Muscle of back (tissue), 13 donors: ENCODE results near the gene MRPL18. TPM values are rescaled to one million over a fixed set of nuclear protein-coding genes. Genes with fewer than 3 reads are reported as not detected.
"Not testable (repeated sequence)": the region's sequence is repeated elsewhere in the genome, so short reads cannot be mapped to it uniquely, and the experiment has no call there.

Experiments
- DNase-seq, 3 donors: peaks; one replicate each; pipeline versions ENCODE4 v3.0.0 to v3.0.0-alpha.2; 2013
- long read RNA-seq, 9 donors: transcript quantifications; one replicate each; lab custom pipeline, GENCODE V29; 2026
- polyA plus RNA-seq, 10 donors: library from polyadenylated mRNA; unstranded; fragments of 120-200 nt; gene quantifications; one replicate each; pipeline ENCODE4 v1.2.1, GENCODE V29; 2013; ENCODE audit not compliant: insufficient read length in 10 of 10

MRPL18 gene
- polyA plus RNA-seq = 10 to 100 TPM; 59.0 to 76.1 (median 68.8) TPM
- long read RNA-seq, donor 1, transcript MRPL18-201 (4 exons, 978 nt) = major isoform, 23 of 51 reads
- long read RNA-seq, donor 1, partial matches to known transcripts = 5 of 51 reads
- long read RNA-seq, donor 1, other reads (novel, unspliced or antisense) = 21 of 51 reads
- long read RNA-seq, donor 2, transcript MRPL18-201 (4 exons, 978 nt) = major isoform, 35 of 45 reads
- long read RNA-seq, donor 2, partial matches to known transcripts = 0 of 45 reads
- long read RNA-seq, donor 2, other reads (novel, unspliced or antisense) = 9 of 45 reads
- long read RNA-seq, donor 3 = 0 reads
- long read RNA-seq, donor 4, transcript MRPL18-201 (4 exons, 978 nt) = major isoform, 20 of 41 reads
- long read RNA-seq, donor 4, partial matches to known transcripts = 8 of 41 reads
- long read RNA-seq, donor 4, other reads (novel, unspliced or antisense) = 11 of 41 reads
- long read RNA-seq, donor 5, transcript MRPL18-201 (4 exons, 978 nt) = major isoform, 34 of 49 reads
- long read RNA-seq, donor 5, partial matches to known transcripts = 0 of 49 reads
- long read RNA-seq, donor 5, other reads (novel, unspliced or antisense) = 13 of 49 reads
- long read RNA-seq, donor 6, transcript MRPL18-201 (4 exons, 978 nt) = major isoform, 35 of 62 reads
- long read RNA-seq, donor 6, partial matches to known transcripts = 12 of 62 reads
- long read RNA-seq, donor 6, other reads (novel, unspliced or antisense) = 14 of 62 reads
- long read RNA-seq, donor 7, transcript MRPL18-201 (4 exons, 978 nt) = major isoform, 14 of 26 reads
- long read RNA-seq, donor 7, partial matches to known transcripts = 5 of 26 reads
- long read RNA-seq, donor 7, other reads (novel, unspliced or antisense) = 6 of 26 reads
- long read RNA-seq, donor 8, transcript MRPL18-201 (4 exons, 978 nt) = major isoform, 24 of 30 reads
- long read RNA-seq, donor 8, partial matches to known transcripts = 0 of 30 reads
- long read RNA-seq, donor 8, other reads (novel, unspliced or antisense) = 6 of 30 reads
- long read RNA-seq, donor 9, partial matches to known transcripts = 0 of 2 reads
- long read RNA-seq, donor 9, other reads (novel, unspliced or antisense) = 0 of 2 reads

DNA sequence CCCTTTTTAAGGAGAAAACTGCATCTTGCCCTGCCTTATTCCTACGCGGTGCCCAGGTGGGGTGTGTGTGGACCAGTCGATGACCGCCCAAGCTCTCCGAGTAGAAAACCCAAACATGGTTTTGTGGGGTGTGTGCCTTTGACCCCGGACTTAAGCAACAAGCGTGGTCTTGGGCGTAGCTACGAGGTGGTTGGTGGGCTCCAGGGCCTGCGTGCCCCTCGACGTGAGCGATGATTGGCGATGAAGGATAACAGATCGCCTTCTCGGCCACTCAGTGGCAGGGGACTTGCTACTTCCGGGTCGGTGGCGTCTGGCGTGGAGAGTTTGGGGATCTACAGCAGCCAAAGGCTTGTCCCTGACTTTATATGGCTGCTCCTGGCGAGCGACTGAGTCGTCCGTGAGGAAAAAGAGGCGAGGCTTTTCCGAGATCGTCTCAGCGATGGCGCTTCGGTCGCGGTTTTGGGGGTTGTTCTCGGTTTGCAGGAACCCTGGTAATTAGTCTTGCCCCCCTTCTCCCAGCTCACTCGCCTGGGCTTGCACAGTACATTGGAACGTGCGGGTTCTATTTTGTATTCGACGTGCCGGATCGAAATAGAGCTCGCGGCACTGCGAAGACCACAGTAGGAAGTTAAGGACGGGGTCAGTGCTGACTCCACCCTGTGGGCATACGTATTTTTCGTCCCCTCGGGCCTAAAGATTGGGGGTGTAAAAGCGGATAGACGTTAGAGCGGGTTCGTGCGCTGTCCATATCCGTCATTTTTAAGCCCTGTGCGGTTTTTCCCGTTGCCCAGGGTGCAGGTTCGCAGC, at the start of gene MRPL18:
MRPL18 (plus strand) TSS at position 319 of the 807 bp plus-strand sequence; CDS start at position 440, 121 bp downstream.
- peak; percentile 97 to 99 (median 98) for DNase-seq

GRCh38 chr6:159742165-159742564, 48.1 kb upstream of the MRPL18 start:
- no peak for DNase-seq

DNA sequence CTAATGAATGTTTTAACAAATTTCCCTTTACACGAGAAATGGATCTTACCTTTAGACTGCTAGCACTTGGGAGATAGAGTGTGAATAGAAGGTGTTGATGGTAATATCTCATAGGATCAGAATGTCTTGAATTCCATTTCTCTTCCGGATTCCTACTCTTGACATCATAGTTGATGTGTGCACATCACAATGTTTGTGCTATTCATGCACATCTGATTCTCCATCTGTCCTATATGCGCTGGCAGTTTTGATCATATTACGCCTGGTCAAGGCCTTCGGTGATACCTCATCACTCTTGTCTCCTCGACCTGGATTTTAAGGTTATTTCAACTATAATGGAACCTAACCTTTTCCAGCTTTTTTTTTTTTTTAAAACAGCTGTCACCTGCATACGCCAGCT, 45.2 kb upstream of the MRPL18 start:
- no peak for DNase-seq

- DNase-seq = no peak
These were observed 43.5 kb upstream of the MRPL18 start for GRCh38 chr6:159746759-159747158.

- not testable (repeated sequence) for DNase-seq
These were observed 42.1 kb upstream of the MRPL18 start for GRCh38 chr6:159748127-159748526.

- DNase-seq = no peak
These were observed 38.8 kb upstream of the MRPL18 start for GRCh38 chr6:159751448-159751847.

- no peak for DNase-seq
These were observed 37.0 kb upstream of the MRPL18 start for GRCh38 chr6:159753081-159753872.

GRCh38 chr6:159754401-159754800, 35.9 kb upstream of the MRPL18 start:
- no peak for DNase-seq

DNA sequence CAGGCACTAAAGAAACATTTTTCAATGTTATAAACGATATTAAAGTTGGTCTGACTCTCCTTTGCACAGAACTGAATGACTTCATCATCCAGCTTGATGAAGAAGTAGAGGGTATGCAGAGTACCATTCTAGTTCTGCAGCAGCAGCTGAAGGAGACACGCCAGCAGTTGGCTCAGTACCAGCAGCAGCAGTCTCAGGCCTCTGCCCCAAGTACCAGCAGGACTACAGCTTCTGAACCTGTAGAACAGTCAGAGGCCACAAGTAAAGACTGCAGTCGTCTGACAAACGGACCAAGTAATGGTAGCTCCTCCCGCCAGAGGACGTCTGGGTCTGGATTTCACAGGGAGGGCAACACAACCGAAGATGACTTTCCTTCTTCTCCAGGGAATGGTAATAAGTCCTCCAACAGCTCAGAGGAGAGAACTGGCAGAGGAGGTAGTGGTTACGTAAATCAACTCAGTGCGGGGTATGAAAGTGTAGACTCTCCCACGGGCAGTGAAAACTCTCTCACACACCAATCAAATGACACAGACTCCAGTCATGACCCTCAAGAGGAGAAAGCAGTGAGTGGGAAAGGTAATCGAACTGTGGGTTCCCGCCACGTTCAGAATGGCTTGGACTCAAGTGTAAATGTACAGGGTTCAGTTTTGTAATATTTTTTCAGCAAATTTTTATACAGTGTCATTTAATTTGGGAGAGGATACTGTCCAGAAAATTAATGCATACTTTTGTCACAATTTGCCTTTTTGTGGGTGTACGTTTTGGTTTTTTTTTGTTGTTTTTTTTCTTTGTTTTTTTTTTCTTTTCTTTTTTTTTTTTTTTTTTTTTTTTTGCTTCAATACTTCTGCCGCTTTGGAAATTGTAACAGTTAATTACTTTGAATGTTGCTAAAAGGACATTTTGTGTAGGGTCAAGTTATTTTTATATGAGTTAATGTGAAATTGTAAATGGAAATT, 35.0 kb upstream of the MRPL18 start:
- DNase-seq = peak; percentile 9 to 16 (median 15)

DNA sequence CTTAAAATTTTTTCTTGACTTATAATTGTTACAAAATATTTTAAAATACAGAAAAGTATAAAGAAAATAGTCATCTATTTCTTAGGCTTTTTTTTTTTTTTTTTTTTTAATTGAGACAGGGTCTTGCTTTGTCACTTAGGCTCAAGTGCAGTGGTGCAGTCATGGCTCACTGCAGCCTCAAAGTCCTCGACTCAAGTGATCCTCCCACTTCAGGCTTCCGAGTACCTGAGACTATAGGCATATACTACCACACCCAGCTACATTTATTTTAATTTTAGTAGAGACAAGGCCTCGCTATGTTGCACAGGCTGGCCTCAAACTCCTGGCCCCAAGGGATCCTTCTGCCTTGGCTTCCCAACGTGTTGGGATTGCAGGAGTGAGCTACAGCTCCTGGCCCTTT, 33.8 kb upstream of the MRPL18 start:
- no peak for DNase-seq

DNA sequence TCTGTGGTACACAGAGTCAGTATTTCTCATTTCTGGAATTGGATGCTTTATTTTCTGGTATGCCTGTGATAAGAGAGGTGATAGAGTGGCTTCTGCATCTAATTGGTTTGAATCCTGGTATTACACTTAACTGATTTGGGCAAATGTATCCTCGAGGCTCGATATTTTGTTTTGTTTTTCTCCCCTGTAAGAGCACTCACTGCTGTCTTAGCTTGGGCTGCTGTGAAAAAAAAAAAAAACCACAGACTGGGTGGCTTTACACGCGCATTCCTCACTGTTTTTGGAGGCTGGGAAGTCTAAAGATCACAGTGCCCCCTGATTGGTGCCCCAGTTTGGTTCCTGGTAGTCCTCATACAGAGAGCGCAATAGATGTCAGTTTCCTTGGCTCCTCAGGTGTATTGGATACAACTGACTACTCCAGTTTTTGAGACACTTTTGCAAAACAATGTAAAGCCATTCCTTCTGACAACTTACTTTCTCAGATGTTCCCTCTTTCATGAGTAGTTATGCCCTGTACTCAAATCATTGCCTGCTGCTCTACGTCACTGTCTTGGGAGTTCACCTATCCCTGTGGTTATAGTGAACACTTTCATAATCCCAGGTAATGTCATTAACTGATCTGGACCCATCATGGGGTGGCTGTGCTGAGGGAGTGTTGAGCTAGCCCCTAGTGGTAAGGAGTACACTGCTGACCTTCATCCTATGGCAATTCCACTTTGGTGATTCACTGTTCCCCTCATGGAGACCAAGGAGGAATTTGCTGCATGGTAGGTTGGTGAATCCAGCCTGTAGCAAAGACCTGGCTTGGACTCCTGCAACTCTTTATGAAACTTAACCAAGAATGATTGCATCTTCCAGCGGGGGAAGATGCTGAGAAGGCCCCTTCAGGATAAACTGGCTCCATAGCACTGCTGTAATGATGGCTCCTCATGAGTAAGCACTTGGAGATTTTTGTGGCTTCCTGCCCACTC, 32.0 kb upstream of the MRPL18 start:
- peak in 1 of 3 donors; percentile 74 for DNase-seq

DNA sequence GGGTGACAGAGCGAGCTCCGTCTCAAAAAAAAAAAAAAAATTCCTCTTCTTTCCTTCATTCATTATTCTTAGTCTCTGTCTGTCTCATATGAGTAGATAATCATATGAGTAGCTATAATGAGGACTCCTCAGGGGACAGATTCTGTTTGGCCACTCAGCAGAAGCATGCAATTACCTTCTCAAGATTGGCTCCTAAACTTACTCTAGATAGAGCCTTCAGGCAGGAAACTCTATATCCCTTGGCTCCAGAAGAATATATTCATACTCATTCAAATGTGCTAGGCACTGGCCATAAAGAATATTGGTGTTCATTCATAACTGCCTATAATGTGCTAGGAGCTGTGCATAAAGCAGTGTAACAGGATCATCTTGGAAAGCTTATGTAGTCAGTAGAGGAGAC, 30.6 kb upstream of the MRPL18 start:
- no peak for DNase-seq

GRCh38 chr6:159760602-159761057, 29.6 kb upstream of the MRPL18 start:
- peak in 2 of 3 donors; percentile 11 to 79 for DNase-seq

DNA sequence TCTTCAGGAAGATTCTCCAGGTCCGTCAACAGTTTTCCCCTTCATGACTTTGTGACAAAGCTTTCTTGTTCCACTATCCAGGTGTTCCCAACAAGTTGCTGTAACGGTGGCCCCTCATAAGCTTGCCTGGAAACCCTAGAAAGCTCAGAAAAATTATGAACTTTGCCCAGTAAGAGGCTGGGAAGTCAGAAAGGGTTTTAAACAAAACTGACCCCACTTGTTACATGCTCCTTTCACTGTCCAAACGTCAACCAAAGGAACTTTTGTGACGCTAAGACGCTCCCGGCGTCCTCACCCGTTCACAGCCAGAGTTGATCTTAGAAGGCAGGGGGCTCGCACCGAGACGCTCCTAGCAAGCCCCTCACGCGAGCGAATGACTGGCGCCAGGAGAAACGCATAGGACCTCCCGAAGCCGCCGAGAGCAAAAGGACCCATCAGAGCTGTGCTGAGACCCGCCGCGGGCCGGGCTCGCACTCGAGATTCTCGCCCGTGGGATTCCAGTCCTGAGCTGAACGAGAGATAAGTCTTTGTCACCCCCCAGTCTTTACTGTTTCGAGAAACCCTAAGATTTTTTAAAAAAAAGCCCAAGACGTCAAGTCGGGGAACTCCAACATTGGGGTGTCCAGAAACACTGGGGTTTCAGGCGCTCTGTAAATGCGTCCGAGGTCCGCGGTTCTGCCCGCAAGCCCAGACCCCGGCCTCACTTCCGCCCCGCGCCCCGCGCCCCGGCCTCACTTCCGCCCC, 29.0 kb upstream of the MRPL18 start:
- peak in 1 of 3 donors; percentile 4 for DNase-seq

DNA sequence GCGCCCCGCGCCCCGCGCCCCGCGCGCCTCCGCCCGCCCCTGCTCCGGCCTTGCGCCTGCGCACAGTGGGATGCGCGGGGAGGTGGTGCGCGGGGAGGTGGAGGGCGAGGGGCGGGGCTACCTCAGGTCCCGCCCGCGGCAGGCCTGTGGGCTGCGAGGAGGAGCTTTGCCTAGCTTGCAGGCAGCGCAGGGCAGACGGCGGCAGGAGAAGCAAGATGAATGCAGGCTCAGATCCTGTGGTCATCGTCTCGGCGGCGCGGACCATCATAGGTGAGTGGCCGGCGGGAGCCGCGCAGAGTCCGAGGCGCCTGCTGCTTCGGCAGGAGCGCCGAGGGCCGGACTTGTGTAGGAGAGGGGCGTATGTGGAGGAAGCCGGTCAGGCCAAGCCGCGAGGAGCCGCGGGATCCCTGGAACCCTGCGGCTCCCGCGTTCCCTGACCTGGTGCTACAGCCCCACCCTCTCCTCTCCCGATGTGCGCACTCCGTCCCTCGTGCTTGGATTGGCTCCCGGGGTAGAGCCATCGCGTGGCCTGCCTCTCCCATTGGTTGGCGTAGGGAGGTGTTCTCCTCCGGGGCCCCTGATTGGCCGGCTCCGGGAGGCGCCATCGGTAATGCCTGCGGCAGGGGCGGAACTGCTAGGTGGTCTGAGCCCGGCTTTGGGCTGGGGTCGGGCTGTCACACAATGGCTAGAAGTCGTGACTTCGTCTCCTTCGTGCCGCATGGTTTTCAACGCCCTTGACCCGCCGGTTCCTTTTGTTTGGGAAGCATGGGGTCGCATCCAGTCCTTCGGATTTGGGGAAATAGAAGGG, 28.2 kb upstream of the MRPL18 start, which contains the start of gene ACAT2:
ACAT2 (plus strand) TSS at position 173 of the 808 bp plus-strand sequence; CDS start at position 216, 43 bp downstream.
- DNase-seq = peak; percentile 96 to 98 (median 96)
